ENCODE measurements around the gene PANX3.

Gene PANX3

DNA sequence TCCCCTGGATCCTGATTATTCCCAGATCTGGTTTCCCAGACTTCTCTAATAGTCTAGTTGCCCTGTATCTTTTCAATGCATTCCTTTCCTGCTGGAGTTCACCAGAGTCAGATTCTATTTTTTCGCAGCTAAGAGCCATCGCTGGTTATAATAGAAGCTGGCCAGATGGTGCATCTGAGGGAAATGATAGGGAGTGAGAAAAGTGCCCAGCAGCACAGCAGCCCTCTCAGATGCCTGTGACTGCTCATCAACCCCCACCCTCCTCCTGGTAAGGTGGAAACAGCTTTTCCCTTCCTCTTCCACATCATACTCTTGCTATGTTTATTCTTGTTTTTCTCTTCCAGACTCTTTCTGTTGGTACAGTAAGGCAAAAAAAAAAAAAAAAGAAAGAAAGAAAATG lies 28.7 kb upstream of the PANX3 start:
- no peak overlapping the region for H3K4me3 ChIP-seq (ENCODE audit: low read depth, low read length)
- TF ChIP-seq, protein P1, sequence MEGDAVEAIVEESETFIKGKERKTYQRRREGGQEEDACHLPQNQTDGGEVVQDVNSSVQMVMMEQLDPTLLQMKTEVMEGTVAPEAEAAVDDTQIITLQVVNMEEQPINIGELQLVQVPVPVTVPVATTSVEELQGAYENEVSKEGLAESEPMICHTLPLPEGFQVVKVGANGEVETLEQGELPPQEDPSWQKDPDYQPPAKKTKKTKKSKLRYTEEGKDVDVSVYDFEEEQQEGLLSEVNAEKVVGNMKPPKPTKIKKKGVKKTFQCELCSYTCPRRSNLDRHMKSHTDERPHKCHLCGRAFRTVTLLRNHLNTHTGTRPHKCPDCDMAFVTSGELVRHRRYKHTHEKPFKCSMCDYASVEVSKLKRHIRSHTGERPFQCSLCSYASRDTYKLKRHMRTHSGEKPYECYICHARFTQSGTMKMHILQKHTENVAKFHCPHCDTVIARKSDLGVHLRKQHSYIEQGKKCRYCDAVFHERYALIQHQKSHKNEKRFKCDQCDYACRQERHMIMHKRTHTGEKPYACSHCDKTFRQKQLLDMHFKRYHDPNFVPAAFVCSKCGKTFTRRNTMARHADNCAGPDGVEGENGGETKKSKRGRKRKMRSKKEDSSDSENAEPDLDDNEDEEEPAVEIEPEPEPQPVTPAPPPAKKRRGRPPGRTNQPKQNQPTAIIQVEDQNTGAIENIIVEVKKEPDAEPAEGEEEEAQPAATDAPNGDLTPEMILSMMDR (IDR thresholded peaks at IDR 0.05; ENCODE audit: borderline replicate concordance, insufficient read depth, low read depth, low read length): no peak

DNA sequence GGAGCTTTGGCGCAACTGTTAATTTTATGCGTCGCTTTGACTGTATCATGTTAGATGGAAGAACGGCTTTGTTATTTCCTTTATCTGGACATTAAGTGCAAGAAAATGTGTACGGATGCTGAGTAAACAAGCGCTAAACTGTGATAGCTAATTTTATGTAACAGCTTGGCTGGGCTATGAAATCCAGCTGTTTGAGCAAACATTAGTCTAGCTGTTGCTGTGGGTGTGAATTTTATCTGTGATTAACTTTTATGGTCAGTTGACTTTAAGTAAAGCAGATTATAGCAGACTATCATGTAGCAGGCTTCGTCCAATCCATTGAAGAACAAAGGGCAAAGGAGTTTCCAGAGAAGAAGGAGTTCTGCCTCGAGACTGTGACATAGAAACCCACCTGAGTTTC lies 27.4 kb upstream of the PANX3 start:
- TF ChIP-seq, protein P1 (IDR thresholded peaks at IDR 0.05; ENCODE audit: borderline replicate concordance, insufficient read depth, low read depth, low read length): no peak
- no peak overlapping the region for H3K4me3 ChIP-seq (ENCODE audit: low read depth, low read length)

DNA sequence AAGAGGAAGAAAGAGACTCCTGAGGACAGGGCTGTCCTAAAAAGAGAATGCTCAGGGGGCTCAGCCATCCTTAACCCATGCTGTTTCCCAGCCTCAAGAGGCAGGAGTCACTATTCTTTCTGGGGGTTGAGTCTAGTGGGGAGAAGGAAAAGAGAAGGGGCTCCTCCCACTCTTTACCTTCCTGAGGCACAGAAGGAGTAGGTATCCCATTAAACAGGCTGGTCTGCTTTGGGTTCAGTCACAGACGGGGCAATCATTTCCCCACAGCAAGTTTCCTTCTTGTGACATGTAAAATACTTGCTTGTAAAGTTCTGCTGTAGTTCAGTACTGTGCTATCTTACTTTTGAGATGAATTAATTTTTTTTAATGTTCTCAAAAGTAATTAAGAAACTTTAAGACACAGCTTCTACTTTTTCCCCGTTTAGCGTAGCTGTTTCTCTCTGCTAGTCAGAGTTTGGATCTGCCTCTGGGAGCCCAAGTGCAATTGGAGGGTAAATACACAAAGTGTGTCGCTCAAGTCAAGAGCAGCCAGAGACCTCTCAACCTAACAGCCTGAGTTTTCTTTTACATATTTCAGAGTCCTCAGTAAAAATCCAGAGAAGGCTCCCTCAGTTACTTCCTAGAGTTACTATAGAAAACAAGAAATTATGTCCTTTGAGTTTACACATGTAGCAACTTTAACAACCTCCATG lies 26.4 kb upstream of the PANX3 start:
- TF ChIP-seq, protein P1 (IDR thresholded peaks at IDR 0.05; ENCODE audit: borderline replicate concordance, insufficient read depth, low read depth, low read length): no peak
- no peak overlapping the region for H3K4me3 ChIP-seq (ENCODE audit: low read depth, low read length)

DNA sequence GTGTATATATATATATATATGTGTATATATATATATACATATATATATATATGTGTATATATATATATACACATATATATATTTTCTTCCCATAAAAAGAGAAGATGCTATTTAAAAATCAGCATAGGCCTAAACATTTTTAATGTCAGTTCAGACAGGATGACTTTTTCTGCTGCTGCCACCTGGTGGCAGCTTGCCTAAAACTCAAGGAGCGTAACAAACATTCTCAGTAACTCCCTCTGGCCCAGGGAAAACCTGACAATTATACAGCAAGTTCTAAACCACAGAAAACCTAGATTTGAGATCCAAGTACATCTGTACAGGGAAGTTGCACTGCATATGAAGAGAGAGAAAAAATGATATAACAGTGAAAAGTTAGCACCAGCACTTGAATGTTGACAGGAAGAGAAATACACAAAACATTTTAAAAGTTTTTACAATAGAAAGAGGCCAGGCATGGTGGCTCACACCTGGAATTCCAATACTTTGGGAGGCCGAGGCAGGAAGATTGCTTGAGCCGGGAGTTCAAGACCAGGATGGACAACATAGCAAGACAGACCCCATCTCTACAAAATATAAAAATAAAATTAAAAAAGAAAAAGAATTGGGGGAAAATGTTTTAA lies 24.9 kb upstream of the PANX3 start:
- no peak overlapping the region for H3K4me3 ChIP-seq (ENCODE audit: low read depth, low read length)
- TF ChIP-seq, protein P1 (IDR thresholded peaks at IDR 0.05; ENCODE audit: borderline replicate concordance, insufficient read depth, low read depth, low read length): peak; percentile 65

DNA sequence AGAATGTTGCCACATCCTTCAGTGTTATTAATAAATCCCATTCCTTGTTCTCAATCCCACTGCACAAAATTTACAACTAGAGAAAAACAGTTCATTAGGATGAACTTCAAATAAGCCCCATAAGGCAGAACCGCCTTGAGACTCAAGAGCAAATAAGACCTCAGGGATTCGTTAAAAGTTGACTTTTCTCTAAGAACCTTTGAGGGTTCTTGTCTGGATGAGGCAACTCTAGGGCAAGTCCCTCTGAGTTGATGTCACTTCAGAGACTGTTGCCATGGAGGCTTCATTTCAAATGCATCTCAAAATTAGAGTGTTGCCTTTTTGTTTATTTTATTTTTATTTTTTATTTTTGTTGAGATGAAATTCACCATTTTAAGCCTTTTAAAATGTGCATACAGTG lies 19.8 kb upstream of the PANX3 start:
- H3K4me3 ChIP-seq (ENCODE audit: low read depth, low read length): no peak overlapping the region
- TF ChIP-seq, protein P1 (IDR thresholded peaks at IDR 0.05; ENCODE audit: borderline replicate concordance, insufficient read depth, low read depth, low read length): no peak

DNA sequence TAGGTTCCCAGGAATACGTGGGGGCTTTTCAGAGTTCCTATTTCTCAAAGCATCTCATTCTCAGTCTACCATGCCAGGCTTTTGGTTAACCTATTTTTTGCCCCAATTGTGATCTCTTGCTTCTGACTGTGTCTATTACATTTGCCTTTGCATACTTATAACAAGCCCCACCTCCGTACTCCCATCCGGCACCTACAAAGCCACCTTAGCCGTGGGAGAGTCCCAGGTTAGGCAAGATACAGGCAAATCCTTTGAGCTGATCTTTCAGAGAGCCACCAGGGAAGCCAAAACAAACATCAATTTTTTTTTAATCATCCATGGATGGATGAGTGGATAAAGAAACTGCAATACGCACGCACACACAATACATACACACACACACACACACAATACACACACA lies 18.6 kb upstream of the PANX3 start:
- no peak overlapping the region for H3K4me3 ChIP-seq (ENCODE audit: low read depth, low read length)
- TF ChIP-seq, protein P1 (IDR thresholded peaks at IDR 0.05; ENCODE audit: borderline replicate concordance, insufficient read depth, low read depth, low read length): no peak

DNA sequence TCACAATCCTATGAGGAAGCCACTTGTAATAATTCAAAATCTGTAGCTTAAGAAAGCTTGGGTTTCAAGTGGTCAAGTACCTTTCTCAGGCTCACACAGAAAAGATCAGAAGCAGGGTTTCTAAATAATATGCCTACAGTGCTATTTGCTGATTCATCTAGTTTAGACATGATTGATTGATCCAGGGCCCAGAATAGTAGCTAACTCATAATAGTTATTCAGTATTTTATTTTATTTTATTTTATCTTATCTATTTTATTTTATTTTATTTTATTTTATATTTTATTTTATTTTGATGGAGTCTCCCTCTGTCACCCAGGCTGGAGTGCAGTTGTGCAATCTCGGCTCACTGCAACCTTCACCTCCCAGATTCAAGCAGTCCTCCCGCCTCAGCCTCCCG lies 15.9 kb upstream of the PANX3 start:
- TF ChIP-seq, protein P1 (IDR thresholded peaks at IDR 0.05; ENCODE audit: borderline replicate concordance, insufficient read depth, low read depth, low read length): no peak
- no peak overlapping the region for H3K4me3 ChIP-seq (ENCODE audit: low read depth, low read length)
